Liver (tissue), 9 donors: ENCODE measurements around the gene HOXB4. TPM values are rescaled to one million over a fixed set of nuclear protein-coding genes. Genes with fewer than 3 reads are reported as not detected.

Source experiments
- DNase-seq: peaks from one replicate; pipeline ENCODE4 v3.0.0-alpha.2; 2017; ENCODE audit warnings: low spot score
- H3K27ac ChIP-seq, 2 donors: one replicate each; pipeline ENCODE4 v1.7.0; 2013; ENCODE audit warnings: inconsistent platforms in 2 of 2, low read length in 2 of 2, control low read depth in 1 of 2, low read depth in 1 of 2, mild to moderate bottlenecking in 1 of 2
- H3K27me3 ChIP-seq, 4 donors: one replicate each; pipeline versions ENCODE4 v1.6.1 to v1.7.0; 2013; ENCODE audit warnings: low read length in 3 of 4, inconsistent platforms in 1 of 4, mild to moderate bottlenecking in 1 of 4, moderate library complexity in 1 of 4; ENCODE audit not compliant: control insufficient read depth in 4 of 4, insufficient read depth in 4 of 4
- H3K36me3 ChIP-seq, 4 donors: one replicate each; pipeline versions ENCODE4 v1.6.1 to v1.7.0; 2013; ENCODE audit warnings: low read length in 3 of 4, mild to moderate bottlenecking in 3 of 4, low read depth in 1 of 4, moderate library complexity in 1 of 4; ENCODE audit not compliant: control insufficient read depth in 4 of 4, insufficient read depth in 3 of 4
- H3K4me1 ChIP-seq, 4 donors: one replicate each; pipeline versions ENCODE4 v1.6.1 to v1.7.0; 2013; ENCODE audit warnings: low read length in 3 of 4, mild to moderate bottlenecking in 3 of 4, moderate library complexity in 1 of 4; ENCODE audit not compliant: control insufficient read depth in 4 of 4, insufficient read depth in 4 of 4
- H3K4me3 ChIP-seq, 3 donors: one replicate each; pipeline versions ENCODE4 v1.6.1 to v1.7.0; 2013; ENCODE audit warnings: low read length in 3 of 3, control low read depth in 1 of 3, low read depth in 1 of 3, mild to moderate bottlenecking in 1 of 3
- H3K9ac ChIP-seq, 2 donors: one replicate each; pipeline ENCODE4 v1.7.0; 2013; ENCODE audit warnings: low read length in 2 of 2, mild to moderate bottlenecking in 2 of 2, moderate library complexity in 2 of 2, control low read depth in 1 of 2, low read depth in 1 of 2
- H3K9me3 ChIP-seq, 4 donors: one replicate each; pipeline versions ENCODE4 v1.6.1 to v1.7.0; 2013; ENCODE audit warnings: low read length in 3 of 4; ENCODE audit not compliant: control insufficient read depth in 4 of 4
- FOXA2 ChIP-seq: IDR thresholded peaks from 2 replicates; pipeline ENCODE4 v1.6.1; 2016; ENCODE audit warnings: antibody characterized with exemption
- HNF4A ChIP-seq, 2 donors: conservative IDR thresholded peaks; 2 replicates each; pipeline ENCODE4 v1.6.1; 2016; ENCODE audit warnings: antibody characterized with exemption in 2 of 2, mild to moderate bottlenecking in 2 of 2
- HNF4G ChIP-seq: IDR thresholded peaks from 2 replicates; pipeline ENCODE4 v1.6.1; 2016; ENCODE audit warnings: antibody characterized with exemption
- RAD21 ChIP-seq, 2 donors: IDR thresholded peaks; 2 replicates each; pipeline ENCODE4 v1.6.1; 2016; ENCODE audit warnings: antibody characterized with exemption in 2 of 2, mild to moderate bottlenecking in 2 of 2
- RXRA ChIP-seq, 2 donors: IDR thresholded peaks; 2 replicates each; pipeline ENCODE4 v1.6.1; 2017 to 2018; ENCODE audit warnings: antibody characterized with exemption in 2 of 2, mild to moderate bottlenecking in 1 of 2
- SP1 ChIP-seq: IDR thresholded peaks from 2 replicates; pipeline ENCODE4 v1.6.1; 2018; ENCODE audit warnings: antibody characterized with exemption, mild to moderate bottlenecking
- TAF1 ChIP-seq: conservative IDR thresholded peaks from 2 replicates; pipeline ENCODE4 v1.6.1; 2016; ENCODE audit warnings: antibody characterized with exemption, mild to moderate bottlenecking
- YY1 ChIP-seq: IDR thresholded peaks from 2 replicates; pipeline ENCODE4 v1.6.1; 2016; ENCODE audit warnings: antibody characterized with exemption, mild to moderate bottlenecking
- ZBTB33 ChIP-seq: IDR thresholded peaks from 2 replicates; pipeline ENCODE4 v1.6.1; 2016; ENCODE audit warnings: antibody characterized with exemption
- WGBS: extraction: QIAGEN DNeasy Blood & Tissue Kit; methylation state at CpG from one replicate; pipeline ENCODE4 v1.1.7; 2013; 5-methylcytosine and 5-hydroxymethylcytosine counted together
- polyA plus RNA-seq, 2 donors: library from polyadenylated mRNA; stranded (reverse) in 1 of 2; unstranded in 1 of 2; fragments of 200-250 nt in 1 of 2; fragments of >200 nt in 1 of 2; fragmentation: Nextera tagmentation in 1 of 2; extraction: Ambion mirVana in 1 of 2; gene quantifications; one replicate each; pipeline versions ENCODE4 v1.2.1 to v1.2.3, GENCODE V29; 2013 to 2015
- total RNA-seq, 2 donors: library from RNA; depleted of rRNA; stranded (reverse); fragments of >200 nt; gene quantifications; one replicate each; pipeline ENCODE4 v1.2.3, GENCODE V29; 2014
- TF ChIP-seq, protein P1 (sequence below): IDR thresholded peaks from 2 replicates; pipeline ENCODE4 v1.6.1; 2016; ENCODE audit warnings: antibody characterized with exemption, mild to moderate bottlenecking
- TF ChIP-seq, protein P2 (sequence below): fragments of 150-350 bp; IDR thresholded peaks from 2 replicates; pipeline ENCODE4 v1.5.1; 2017; ENCODE audit warnings: improper control_type of control experiment, low read depth, low read length; ENCODE audit not compliant: missing input control
- TF ChIP-seq, protein P3 (sequence below): IDR thresholded peaks from 2 replicates; pipeline ENCODE4 v1.6.1; 2016; ENCODE audit warnings: antibody characterized with exemption
- donor health status: healthy.
- donor health status: healthy.
- donor health status: healthy.
- donor health status: healthy.
- donor health status: healthy.

The HOXB4 gene
- total and polyA plus RNA-seq, 4 donors = 0.19 to 0.75 (median 0.50) TPM

DNA sequence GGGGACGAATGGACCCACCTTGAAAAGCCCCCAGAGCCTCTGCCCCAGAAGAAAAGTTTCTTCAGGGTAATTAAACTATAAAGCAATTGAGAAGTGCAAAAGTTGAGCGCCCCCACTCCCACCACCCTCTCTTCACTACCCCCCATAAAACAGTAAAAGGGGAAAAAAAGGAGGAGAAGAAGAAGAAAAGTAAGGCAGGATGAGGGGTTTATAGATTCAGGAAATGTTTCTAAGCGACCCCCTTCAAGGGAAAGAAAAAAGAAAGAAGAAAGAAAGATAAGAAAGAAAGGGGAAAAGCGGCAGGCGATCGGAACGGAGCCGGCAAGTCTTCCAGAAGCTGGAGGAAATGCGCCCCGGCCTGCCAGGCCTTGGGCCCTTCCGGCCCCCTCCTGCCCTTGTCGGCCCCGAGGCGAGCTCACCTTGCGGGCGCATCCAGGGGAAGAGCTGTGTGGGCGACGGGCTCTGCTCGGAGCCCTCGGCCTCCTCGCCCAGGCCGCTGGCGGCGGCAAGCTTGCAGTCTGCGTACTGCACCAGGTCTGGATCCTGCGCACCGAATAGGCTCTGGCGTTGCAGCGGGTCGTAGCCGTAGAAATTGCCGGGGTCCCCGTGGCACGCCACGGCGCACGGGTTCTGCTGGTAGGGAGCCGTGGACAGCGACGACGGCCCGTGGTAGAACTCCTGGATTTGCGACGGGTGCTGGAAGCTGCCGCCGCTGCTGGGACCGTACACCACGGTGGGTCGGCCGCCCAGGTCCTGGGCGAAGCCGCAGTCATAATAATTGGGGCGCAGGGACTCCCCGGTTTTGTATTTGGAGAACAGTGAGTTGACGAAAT, 35.9 kb upstream of the HOXB4 start:
- peaks cover 11 to 34% (median 27%) of the 10 kb centered on the region in 4 donors for H3K27me3 ChIP-seq

More for the DNA sequence above, 35.9 kb upstream of the HOXB4 start:
- peak overlapping the region in 1 of 3 donors; percentile 13 for H3K4me3 ChIP-seq
- no peaks in the 10 kb centered on the region for H3K36me3 ChIP-seq
- H3K9ac ChIP-seq = no peak overlapping the region
- peaks cover 0 to 27% (median 9%) of the 10 kb centered on the region in 4 donors for H3K4me1 ChIP-seq
- no peak for DNase-seq
- 6% methylated on average over 55 of the region's 55 CpGs for WGBS
- no peak overlapping the region for H3K27ac ChIP-seq
- no peaks in the 10 kb centered on the region for H3K9me3 ChIP-seq
- TF ChIP-seq TAF1 = no peak
- TF ChIP-seq, protein P1, sequence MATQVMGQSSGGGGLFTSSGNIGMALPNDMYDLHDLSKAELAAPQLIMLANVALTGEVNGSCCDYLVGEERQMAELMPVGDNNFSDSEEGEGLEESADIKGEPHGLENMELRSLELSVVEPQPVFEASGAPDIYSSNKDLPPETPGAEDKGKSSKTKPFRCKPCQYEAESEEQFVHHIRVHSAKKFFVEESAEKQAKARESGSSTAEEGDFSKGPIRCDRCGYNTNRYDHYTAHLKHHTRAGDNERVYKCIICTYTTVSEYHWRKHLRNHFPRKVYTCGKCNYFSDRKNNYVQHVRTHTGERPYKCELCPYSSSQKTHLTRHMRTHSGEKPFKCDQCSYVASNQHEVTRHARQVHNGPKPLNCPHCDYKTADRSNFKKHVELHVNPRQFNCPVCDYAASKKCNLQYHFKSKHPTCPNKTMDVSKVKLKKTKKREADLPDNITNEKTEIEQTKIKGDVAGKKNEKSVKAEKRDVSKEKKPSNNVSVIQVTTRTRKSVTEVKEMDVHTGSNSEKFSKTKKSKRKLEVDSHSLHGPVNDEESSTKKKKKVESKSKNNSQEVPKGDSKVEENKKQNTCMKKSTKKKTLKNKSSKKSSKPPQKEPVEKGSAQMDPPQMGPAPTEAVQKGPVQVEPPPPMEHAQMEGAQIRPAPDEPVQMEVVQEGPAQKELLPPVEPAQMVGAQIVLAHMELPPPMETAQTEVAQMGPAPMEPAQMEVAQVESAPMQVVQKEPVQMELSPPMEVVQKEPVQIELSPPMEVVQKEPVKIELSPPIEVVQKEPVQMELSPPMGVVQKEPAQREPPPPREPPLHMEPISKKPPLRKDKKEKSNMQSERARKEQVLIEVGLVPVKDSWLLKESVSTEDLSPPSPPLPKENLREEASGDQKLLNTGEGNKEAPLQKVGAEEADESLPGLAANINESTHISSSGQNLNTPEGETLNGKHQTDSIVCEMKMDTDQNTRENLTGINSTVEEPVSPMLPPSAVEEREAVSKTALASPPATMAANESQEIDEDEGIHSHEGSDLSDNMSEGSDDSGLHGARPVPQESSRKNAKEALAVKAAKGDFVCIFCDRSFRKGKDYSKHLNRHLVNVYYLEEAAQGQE = no peak
- TF ChIP-seq SP1 = no peak
- no peak for TF ChIP-seq FOXA2
- TF ChIP-seq RXRA (IDR thresholded peaks at IDR 0.05) = no peak
- no peak for TF ChIP-seq ZBTB33
- TF ChIP-seq, protein P2, sequence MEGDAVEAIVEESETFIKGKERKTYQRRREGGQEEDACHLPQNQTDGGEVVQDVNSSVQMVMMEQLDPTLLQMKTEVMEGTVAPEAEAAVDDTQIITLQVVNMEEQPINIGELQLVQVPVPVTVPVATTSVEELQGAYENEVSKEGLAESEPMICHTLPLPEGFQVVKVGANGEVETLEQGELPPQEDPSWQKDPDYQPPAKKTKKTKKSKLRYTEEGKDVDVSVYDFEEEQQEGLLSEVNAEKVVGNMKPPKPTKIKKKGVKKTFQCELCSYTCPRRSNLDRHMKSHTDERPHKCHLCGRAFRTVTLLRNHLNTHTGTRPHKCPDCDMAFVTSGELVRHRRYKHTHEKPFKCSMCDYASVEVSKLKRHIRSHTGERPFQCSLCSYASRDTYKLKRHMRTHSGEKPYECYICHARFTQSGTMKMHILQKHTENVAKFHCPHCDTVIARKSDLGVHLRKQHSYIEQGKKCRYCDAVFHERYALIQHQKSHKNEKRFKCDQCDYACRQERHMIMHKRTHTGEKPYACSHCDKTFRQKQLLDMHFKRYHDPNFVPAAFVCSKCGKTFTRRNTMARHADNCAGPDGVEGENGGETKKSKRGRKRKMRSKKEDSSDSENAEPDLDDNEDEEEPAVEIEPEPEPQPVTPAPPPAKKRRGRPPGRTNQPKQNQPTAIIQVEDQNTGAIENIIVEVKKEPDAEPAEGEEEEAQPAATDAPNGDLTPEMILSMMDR = no peak
- TF ChIP-seq HNF4A (conservative IDR thresholded peaks at IDR 0.05) = no peak
- no peak for TF ChIP-seq YY1
- no peak for TF ChIP-seq RAD21 (IDR thresholded peaks at IDR 0.05)
- TF ChIP-seq, protein P3, sequence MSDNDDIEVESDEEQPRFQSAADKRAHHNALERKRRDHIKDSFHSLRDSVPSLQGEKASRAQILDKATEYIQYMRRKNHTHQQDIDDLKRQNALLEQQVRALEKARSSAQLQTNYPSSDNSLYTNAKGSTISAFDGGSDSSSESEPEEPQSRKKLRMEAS = no peak
- TF ChIP-seq HNF4G = no peak
